Tibial nerve (tissue), 4 donors: ENCODE results near the gene HIPK3.

Source experiments
- EP300 ChIP-seq, 2 donors: sonication (generic); formaldehyde crosslinking; IDR thresholded peaks; one replicate each; pipeline ENCODE4 v1.6.1; 2017; ENCODE audit warnings: antibody characterized with exemption in 2 of 2, mild to moderate bottlenecking in 1 of 2
- TF ChIP-seq, protein P1 (sequence below), 5 experiments: fragments of 200-600 bp in 3 of 5; fragments of 450-650 bp in 2 of 5; sonication (generic) in 3 of 5; IDR thresholded peaks; one replicate each; pipeline ENCODE4 v1.5.1; 2016 to 2019; ENCODE audit warnings: antibody characterized with exemption in 5 of 5, mild to moderate bottlenecking in 3 of 5, moderate library complexity in 2 of 5

DNA sequence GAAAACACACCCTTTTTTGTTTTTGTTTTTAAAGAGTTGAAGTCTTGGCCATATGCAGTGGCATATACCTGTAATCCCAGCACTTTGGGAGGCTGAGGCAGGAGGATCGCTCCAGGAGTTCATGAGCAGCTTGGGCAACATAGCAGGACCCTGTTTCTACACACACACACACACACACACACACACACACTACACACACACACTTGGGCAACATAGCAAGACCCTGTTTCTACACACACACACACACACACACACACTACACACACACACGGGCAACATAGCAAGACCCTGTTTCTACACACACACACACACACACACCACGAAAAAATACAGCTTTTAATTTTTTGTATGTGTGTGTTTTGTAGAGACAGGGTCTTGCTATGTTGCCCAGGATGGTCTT lies 54.5 kb downstream of the HIPK3 start:
- TF ChIP-seq, protein P1, sequence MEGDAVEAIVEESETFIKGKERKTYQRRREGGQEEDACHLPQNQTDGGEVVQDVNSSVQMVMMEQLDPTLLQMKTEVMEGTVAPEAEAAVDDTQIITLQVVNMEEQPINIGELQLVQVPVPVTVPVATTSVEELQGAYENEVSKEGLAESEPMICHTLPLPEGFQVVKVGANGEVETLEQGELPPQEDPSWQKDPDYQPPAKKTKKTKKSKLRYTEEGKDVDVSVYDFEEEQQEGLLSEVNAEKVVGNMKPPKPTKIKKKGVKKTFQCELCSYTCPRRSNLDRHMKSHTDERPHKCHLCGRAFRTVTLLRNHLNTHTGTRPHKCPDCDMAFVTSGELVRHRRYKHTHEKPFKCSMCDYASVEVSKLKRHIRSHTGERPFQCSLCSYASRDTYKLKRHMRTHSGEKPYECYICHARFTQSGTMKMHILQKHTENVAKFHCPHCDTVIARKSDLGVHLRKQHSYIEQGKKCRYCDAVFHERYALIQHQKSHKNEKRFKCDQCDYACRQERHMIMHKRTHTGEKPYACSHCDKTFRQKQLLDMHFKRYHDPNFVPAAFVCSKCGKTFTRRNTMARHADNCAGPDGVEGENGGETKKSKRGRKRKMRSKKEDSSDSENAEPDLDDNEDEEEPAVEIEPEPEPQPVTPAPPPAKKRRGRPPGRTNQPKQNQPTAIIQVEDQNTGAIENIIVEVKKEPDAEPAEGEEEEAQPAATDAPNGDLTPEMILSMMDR (IDR thresholded peaks at IDR 0.05) = no peak
- no peak for TF ChIP-seq EP300 (IDR thresholded peaks at IDR 0.05)
